GM20000 (cell line): Measurements from ENCODE around the gene NTSR2.

Experiments
- DNase-seq: peaks from one replicate; pipeline ENCODE4 v3.0.0; 2012; ENCODE audit warnings: low spot score
- CTCF ChIP-seq: IDR thresholded peaks from 2 replicates; pipeline ENCODE4 v1.5.1; 2012; ENCODE audit warnings: mild to moderate bottlenecking, control low read depth; ENCODE audit errors: extremely low read depth, missing control alignments

Gene NTSR2

GRCh38 chr2:11615209-11615608 is 54.8 kb downstream of the NTSR2 start:
- no peak for DNase-seq
- TF ChIP-seq CTCF = no peak

GRCh38 chr2:11613297-11613696 is 56.7 kb downstream of the NTSR2 start:
- no peak for DNase-seq
- TF ChIP-seq CTCF = no peak

- no peak for TF ChIP-seq CTCF
- no peak for DNase-seq
Measured at GRCh38 chr2:11612553-11613215, 57.3 kb downstream of the NTSR2 start.

GRCh38 chr2:11611251-11611650 is 58.7 kb downstream of the NTSR2 start:
- no peak for DNase-seq
- TF ChIP-seq CTCF = no peak

- DNase-seq = no peak
- no peak for TF ChIP-seq CTCF
Measured at GRCh38 chr2:11610624-11611242, 59.3 kb downstream of the NTSR2 start.
